22Rv1 (cell line): ENCODE data around the gene STAT5B.

Experiments
- CTCF ChIP-seq: fragments of 450-650 bp; IDR thresholded peaks from 2 replicates; pipeline ENCODE4 v1.5.1; 2017; ENCODE audit warnings: mild to moderate bottlenecking
- ZFX ChIP-seq: fragments of 450-650 bp; IDR thresholded peaks from 2 replicates; pipeline ENCODE4 v1.6.1; 2017; ENCODE audit warnings: antibody characterized with exemption, borderline replicate concordance

GRCh38 chr17:42291129-42291528 lies 14.9 kb upstream of the STAT5B start:
- TF ChIP-seq CTCF = no peak
- no peak for TF ChIP-seq ZFX
